Activated naive CD8-positive, alpha-beta T cell treated with anti-CD3 and anti-CD28 coated beads, Interleukin-2, amount 10 ng/mL, durations not matched to agents 7 days and 5 days (primary cell): ENCODE data around the gene ZFPL1. TPM values are rescaled to one million over a fixed set of nuclear protein-coding genes. Genes with fewer than 3 reads are reported as not detected.

ENCODE experiments used
- ATAC-seq: fragments of 150-1000 bp; cut with Tn5 transposase; one replicate; pipeline ENCODE4 v1.10.0; 2021; ENCODE audit warnings: low read depth, moderate library complexity
- POLR2A ChIA-PET: fragments of 350-600 bp; sonication (Branson Sonifier 250); formaldehyde crosslinking; loops from one replicate; lab custom pipeline; 2021; ENCODE audit warnings: antibody characterized with exemption; lab: Charles Lee
- DNase-seq: peaks from one replicate; pipeline ENCODE4 v3.0.0; 2021
- H3K27ac Mint-ChIP-seq: one replicate; pipeline ENCODE4 v1.8.0; 2022; ENCODE audit warnings: mild to moderate bottlenecking, mixed read lengths
- H3K27me3 Mint-ChIP-seq: one replicate; pipeline ENCODE4 v1.8.0; 2022; ENCODE audit warnings: mild to moderate bottlenecking, moderate library complexity, mixed read lengths
- H3K36me3 Mint-ChIP-seq: one replicate; pipeline ENCODE4 v1.8.0; 2021; ENCODE audit warnings: mild to moderate bottlenecking, mixed read lengths
- H3K4me1 Mint-ChIP-seq: one replicate; pipeline ENCODE4 v1.8.0; 2021; ENCODE audit warnings: mixed read lengths
- H3K4me3 Mint-ChIP-seq: one replicate; pipeline ENCODE4 v1.8.0; 2022; ENCODE audit warnings: mild to moderate bottlenecking, moderate library complexity, mixed read lengths
- H3K9me3 Mint-ChIP-seq: one replicate; pipeline ENCODE4 v1.8.0; 2021; ENCODE audit warnings: mixed read lengths
- total RNA-seq, 2 experiments: library from RNA; stranded (reverse); gene quantifications; one replicate each; pipeline ENCODE4 v1.2.3, GENCODE V29; 2021

Gene ZFPL1
- total RNA-seq, result 10 to 100 TPM; 37.3 to 41.2 TPM

GRCh38 chr11:65083834-65084597 is at the start of gene ZFPL1, which contains the start of gene CDCA5:
Gene ZFPL1 (plus strand): TSS chr11:65084222. CDS start chr11:65084699, 477 bp downstream.
Gene CDCA5 (minus strand): TSS chr11:65084040. CDS start chr11:65083978, 62 bp downstream.
- ATAC-seq (peak; percentile 83), DNase-seq (peak; percentile 100)
- POLR2A ChIA-PET, result interaction anchor here (1.0 to 2.3 kb wide), 9 partner anchors 12 to 337 kb away, joined by 3 to 15 read pairs (median 4); partner anchors contain the start of genes ARL2, FAU, MRPL49 and SAC3D1
- Mint-ChIP-seq H3K36me3 (peaks cover 34% of the 10 kb centered on the region), H3K27ac (peak within 1 kb of the TSS; percentile 99), H3K9me3 (no peaks in the 10 kb centered on the region), H3K4me3 (peak within 1 kb of the TSS; percentile 98), H3K4me1 (peaks cover 41% of the 10 kb centered on the region), H3K27me3 (no peaks in the 10 kb centered on the region)

DNA sequence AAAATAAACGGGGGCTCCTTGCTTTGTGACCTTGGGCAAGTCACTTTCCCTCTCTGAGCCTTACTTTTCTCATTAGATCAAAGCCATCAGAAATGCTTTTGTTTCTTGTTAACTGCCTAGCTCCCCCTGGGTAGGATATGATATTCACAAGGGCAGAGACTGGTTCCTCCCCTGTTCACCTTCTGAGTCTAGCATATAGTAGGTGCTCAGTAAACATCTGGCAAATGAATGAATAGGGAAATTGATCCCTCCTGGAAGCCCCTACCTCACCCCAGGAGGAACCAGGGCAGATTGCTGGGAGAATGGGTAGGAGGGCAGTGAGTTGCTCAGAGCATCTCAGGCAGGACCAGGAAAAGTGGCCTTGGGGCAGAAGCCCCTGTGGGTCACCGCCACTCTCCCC is 49.6 kb upstream of the ZFPL1 start:
- Mint-ChIP-seq H3K9me3 (no peaks in the 10 kb centered on the region), H3K36me3 (no peaks in the 10 kb centered on the region), H3K4me3 (no peak overlapping the region), H3K27me3 (no peaks in the 10 kb centered on the region), H3K4me1 (no peaks in the 10 kb centered on the region), H3K27ac (no peak overlapping the region)
- POLR2A ChIA-PET, result interaction anchor here (0.8 to 1.7 kb wide), 2 partner anchors 12 to 20 kb away, joined by 3 to 4 read pairs; partner anchors contain the start of gene ARL2
- no peak for ATAC-seq
- DNase-seq, result no peak

DNA sequence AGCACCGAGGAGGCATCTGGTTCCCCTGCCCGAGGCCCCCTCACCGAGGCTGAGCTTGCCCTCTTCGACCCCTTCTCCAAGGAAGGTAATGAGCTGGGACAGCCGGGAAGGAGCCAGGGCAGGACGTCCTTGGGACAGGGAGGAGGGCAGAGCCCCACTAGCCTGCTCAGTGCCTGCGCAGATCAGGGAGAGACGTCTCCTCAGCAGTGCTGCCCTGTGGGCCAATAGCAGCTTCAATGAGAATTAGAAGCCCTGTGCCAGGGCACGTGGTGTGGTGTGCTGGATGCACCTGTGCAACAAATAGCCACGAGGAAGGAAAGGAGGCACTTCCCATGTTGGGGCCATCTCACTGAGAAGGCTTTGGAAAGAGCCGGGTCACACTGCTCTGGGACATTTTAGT is 48.4 kb upstream of the ZFPL1 start:
- H3K9me3 Mint-ChIP-seq, result no peaks in the 10 kb centered on the region
- ATAC-seq (no peak), DNase-seq (no peak)
- peaks cover 3% of the 10 kb centered on the region for H3K4me1 Mint-ChIP-seq
- H3K27ac Mint-ChIP-seq, result no peak overlapping the region
- no peak overlapping the region for H3K4me3 Mint-ChIP-seq
- no peaks in the 10 kb centered on the region for H3K27me3 Mint-ChIP-seq
- no peaks in the 10 kb centered on the region for H3K36me3 Mint-ChIP-seq
- POLR2A ChIA-PET, result interaction anchor here (1.7 kb wide), 1 partner anchor 21 kb away, joined by 4 read pairs; the partner anchor contains the start of gene ARL2

DNA sequence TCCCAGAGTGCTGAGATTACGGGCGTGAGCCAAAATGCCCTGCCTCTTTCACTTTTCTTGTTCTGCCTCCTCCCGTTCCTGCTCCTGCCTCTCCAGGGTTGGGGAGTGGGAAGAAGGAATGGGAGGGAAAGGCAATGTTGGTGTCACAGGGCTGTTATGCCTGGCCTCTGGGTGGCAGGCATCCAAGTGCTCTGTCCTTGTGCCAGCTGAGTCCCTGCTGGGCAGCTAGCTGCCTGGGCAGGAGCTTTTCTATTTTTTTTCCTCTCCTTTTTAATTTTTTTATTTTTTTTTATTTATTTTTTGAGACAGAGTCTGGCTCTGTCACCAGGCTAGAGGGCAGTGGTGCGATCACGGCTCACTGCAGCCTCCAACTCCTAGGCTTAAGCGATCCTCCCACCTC is 47.1 kb upstream of the ZFPL1 start:
- Mint-ChIP-seq H3K36me3 (no peaks in the 10 kb centered on the region), H3K27ac (no peak overlapping the region), H3K9me3 (no peaks in the 10 kb centered on the region), H3K4me1 (peaks cover 3% of the 10 kb centered on the region), H3K27me3 (no peaks in the 10 kb centered on the region), H3K4me3 (no peak overlapping the region)
- ATAC-seq (no peak), DNase-seq (no peak)
- POLR2A ChIA-PET, result interaction anchor here (0.8 to 1.4 kb wide), 2 partner anchors 9 to 12 kb away, joined by 3 read pairs; no protein-coding TSS in a partner anchor

DNA sequence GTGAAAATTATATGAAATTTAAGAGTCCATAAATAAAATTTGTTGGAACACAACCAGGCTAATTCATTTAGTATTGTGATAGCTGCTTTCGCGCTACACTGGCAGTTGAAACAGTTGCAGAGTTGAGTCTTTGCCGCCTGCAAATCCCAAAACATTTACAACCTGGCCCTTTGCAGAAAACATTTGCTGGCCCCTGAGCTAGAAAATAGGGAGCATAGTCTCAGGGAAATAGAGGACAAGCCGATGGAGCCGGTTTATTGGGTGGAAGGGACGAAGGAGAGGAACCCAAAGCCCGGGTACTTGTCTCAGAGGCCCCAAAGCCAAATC is 43.5 kb upstream of the ZFPL1 start:
- Mint-ChIP-seq H3K36me3 (peaks cover 2% of the 10 kb centered on the region), H3K9me3 (no peaks in the 10 kb centered on the region), H3K27ac (peak overlapping the region; percentile 96), H3K27me3 (no peaks in the 10 kb centered on the region), H3K4me1 (peaks cover 13% of the 10 kb centered on the region), H3K4me3 (peak overlapping the region; percentile 82)
- POLR2A ChIA-PET, result interaction anchor here (0.6 to 2.7 kb wide), 22 partner anchors 9 to 238 kb away, joined by 3 to 22 read pairs (median 4); partner anchors contain the start of genes ARL2, FAU, MAP4K2 and MRPL49
- no peak for DNase-seq
- ATAC-seq, result no peak

DNA sequence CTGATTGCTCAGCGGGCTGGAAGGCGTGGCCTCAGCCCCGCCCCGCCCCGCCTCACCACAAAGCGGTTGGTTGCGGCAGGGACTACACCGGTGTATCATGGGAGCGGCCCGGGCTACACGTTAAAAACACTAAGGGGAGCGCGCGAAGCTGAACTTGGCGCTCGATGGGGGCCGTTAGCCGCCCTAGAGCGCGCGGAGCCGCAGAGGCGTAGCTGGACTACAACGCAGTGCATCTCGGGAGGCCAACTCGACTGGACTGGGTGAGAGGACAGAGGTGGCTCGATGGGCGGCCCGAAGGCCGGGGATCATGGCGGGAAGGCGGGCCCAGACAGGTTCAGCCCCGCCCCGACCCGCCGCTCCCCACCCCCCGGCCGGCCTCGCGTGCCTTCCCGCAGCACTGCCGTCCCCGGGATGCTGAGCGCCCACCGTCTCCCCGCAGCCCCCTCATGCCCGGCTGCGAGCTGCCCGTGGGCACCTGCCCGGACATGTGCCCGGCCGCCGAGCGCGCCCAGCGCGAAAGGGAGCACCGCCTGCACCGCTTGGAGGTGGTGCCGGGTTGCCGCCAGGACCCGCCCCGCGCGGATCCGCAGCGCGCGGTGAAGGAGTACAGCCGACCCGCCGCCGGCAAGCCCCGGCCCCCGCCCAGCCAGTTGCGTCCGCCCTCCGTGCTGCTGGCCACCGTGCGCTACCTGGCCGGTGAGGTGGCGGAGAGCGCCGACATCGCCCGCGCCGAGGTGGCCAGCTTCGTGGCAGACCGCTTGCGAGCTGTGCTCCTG is 43.0 kb upstream of the ZFPL1 start, which contains the start of gene SAC3D1:
Gene SAC3D1, plus strand, starts transcription at position 364 of the 776 bp plus-strand sequence. Its CDS starts 83 bp downstream, at position 447.
- Mint-ChIP-seq H3K36me3 (peaks cover 2% of the 10 kb centered on the region), H3K4me1 (peaks cover 15% of the 10 kb centered on the region), H3K27me3 (no peaks in the 10 kb centered on the region), H3K9me3 (no peaks in the 10 kb centered on the region), H3K4me3 (peak within 1 kb of the TSS; percentile 91), H3K27ac (peak within 1 kb of the TSS; percentile 96)
- POLR2A ChIA-PET, result interaction anchor here (0.7 to 2.7 kb wide), 20 partner anchors 8 to 238 kb away, joined by 3 to 22 read pairs (median 4); partner anchors contain the start of genes ARL2, CAPN1, FAU and MAP4K2
- peak; percentile 93 for DNase-seq
- peak; percentile 95 for ATAC-seq

DNA sequence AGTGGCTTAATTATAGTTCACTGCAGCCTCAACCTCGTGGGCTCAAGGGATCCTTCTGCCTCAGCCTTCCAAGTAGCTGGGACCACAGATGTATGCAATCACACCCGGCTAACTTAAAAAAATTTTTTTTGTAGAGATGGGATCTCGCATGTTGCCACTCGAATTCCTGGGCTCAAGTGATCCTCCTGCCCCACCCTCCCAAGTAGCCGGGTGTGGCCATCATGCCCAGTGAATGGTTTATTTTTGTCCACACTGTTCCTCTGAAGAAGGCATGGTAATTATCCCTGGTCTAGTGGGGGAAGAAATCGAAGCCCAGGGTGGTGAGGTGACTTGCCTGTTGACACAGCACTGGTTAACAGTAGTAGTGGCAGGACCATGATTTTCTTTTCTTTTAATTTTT is 41.1 kb upstream of the ZFPL1 start:
- Mint-ChIP-seq H3K27ac (no peak overlapping the region), H3K36me3 (peaks cover 2% of the 10 kb centered on the region), H3K4me3 (peak overlapping the region; percentile 91), H3K4me1 (peaks cover 27% of the 10 kb centered on the region), H3K9me3 (no peaks in the 10 kb centered on the region), H3K27me3 (no peaks in the 10 kb centered on the region)
- no peak for ATAC-seq
- POLR2A ChIA-PET, result no interaction called here
- no peak for DNase-seq

GRCh38 chr11:65043881-65044501 is 40.0 kb upstream of the ZFPL1 start:
- H3K27me3 Mint-ChIP-seq, result no peaks in the 10 kb centered on the region
- no peak for DNase-seq
- H3K9me3 Mint-ChIP-seq, result no peaks in the 10 kb centered on the region
- peaks cover 30% of the 10 kb centered on the region for H3K4me1 Mint-ChIP-seq
- ATAC-seq, result no peak
- no peak overlapping the region for H3K4me3 Mint-ChIP-seq
- peaks cover 2% of the 10 kb centered on the region for H3K36me3 Mint-ChIP-seq
- H3K27ac Mint-ChIP-seq, result no peak overlapping the region
- POLR2A ChIA-PET, result no interaction called here

DNA sequence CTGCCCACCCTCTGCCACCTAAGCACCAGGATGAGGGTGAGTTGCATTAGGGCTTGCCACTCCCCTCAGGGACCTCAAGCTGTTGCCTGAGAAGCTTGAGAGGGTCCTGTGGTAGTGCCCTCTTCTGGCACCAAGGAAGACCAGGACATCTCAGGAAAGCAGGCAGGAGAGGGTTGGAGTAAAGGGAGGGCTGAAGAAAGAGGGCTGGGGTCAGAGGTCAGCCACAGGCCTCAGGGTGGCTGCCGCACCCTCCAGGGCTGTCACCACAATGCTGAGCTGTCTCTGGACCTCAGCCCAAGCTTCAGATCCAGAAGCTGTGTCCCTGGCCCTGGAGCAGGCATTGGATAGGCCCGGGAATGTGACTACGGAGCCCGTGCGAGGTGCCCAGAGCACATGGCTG is 39.0 kb upstream of the ZFPL1 start:
- Mint-ChIP-seq H3K27me3 (no peaks in the 10 kb centered on the region), H3K4me1 (peaks cover 27% of the 10 kb centered on the region), H3K27ac (no peak overlapping the region), H3K9me3 (no peaks in the 10 kb centered on the region), H3K4me3 (no peak overlapping the region), H3K36me3 (peaks cover 2% of the 10 kb centered on the region)
- ATAC-seq, result no peak
- no peak for DNase-seq
- POLR2A ChIA-PET, result interaction anchor here (2.3 kb wide), 1 partner anchor 52 kb away, joined by 6 read pairs; the partner anchor contains the start of gene VPS51

GRCh38 chr11:65045728-65046127 is 38.3 kb upstream of the ZFPL1 start:
- Mint-ChIP-seq H3K4me3 (no peak overlapping the region), H3K27ac (peak overlapping the region; percentile 60), H3K4me1 (peaks cover 27% of the 10 kb centered on the region), H3K9me3 (no peaks in the 10 kb centered on the region), H3K36me3 (peaks cover 2% of the 10 kb centered on the region), H3K27me3 (no peaks in the 10 kb centered on the region)
- no peak for ATAC-seq
- no peak for DNase-seq
- POLR2A ChIA-PET, result interaction anchor here (0.9 to 2.3 kb wide), 3 partner anchors 12 to 216 kb away, joined by 3 to 6 read pairs (median 3); partner anchors contain the start of genes POLA2 and VPS51

DNA sequence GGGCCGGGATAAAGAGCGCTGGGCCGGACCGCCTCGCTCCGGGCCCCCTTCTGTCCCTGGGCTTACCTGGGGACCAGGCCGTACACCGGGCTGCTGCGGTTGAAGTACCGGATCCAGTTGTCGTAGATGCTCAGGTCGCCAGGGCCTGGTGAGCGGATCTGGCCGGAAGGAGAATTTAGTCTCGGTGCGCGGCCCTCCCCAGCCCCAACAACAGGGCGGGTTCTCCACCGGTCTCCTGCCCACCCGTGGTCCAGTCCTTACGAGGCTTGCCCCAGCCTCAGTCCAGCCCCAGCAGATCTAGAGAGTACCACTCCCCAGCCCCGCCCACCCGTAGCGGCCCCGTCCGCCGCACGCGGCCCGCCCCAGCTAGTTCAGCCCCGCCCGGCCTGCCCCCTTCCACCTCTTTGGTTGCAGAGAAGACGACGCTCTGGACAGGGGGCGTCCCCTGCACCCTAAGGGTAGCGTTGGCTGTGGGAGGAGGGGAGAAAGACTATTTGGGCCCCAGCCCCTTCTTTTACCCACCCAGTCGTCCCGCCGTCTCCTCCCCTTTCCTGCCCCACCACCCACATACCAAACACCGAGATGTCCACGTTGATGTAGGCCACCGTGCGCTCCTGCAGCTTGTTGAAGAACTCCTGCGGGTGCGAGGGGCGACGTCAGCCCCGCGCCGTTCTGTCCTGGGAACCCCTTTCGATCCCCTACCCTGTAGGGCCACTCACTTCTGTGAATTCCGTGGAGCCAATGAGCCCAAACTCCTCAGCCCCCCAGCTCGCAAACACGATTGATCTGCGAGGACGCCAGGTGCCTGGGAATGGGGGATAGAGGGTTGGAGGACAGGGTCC is 36.2 kb upstream of the ZFPL1 start:
- peak overlapping the region; percentile 85 for H3K27ac Mint-ChIP-seq
- peaks cover 24% of the 10 kb centered on the region for H3K4me1 Mint-ChIP-seq
- H3K27me3 Mint-ChIP-seq, result no peaks in the 10 kb centered on the region
- DNase-seq (peak; percentile 51), ATAC-seq (peak; percentile 65)
- H3K36me3 Mint-ChIP-seq, result no peaks in the 10 kb centered on the region
- H3K9me3 Mint-ChIP-seq, result no peaks in the 10 kb centered on the region
- POLR2A ChIA-PET, result interaction anchor here (0.8 kb wide), 1 partner anchor 8 kb away, joined by 3 read pairs; no protein-coding TSS in a partner anchor
- peak overlapping the region; percentile 73 for H3K4me3 Mint-ChIP-seq

- peaks cover 24% of the 10 kb centered on the region for H3K4me1 Mint-ChIP-seq
- no peaks in the 10 kb centered on the region for H3K36me3 Mint-ChIP-seq
- H3K4me3 Mint-ChIP-seq, result no peak overlapping the region
- no peak for DNase-seq
- ATAC-seq, result no peak
- no peaks in the 10 kb centered on the region for H3K9me3 Mint-ChIP-seq
- POLR2A ChIA-PET, result interaction anchor here (0.6 kb wide), 1 partner anchor 453 kb away, joined by 9 read pairs; no protein-coding TSS in a partner anchor
- H3K27me3 Mint-ChIP-seq, result no peaks in the 10 kb centered on the region
- H3K27ac Mint-ChIP-seq, result no peak overlapping the region
Observed at GRCh38 chr11:65051398-65051858, 32.6 kb upstream of the ZFPL1 start.
